ENCODE data around the gene PON2.
"Not testable (repeated sequence)": the region's sequence is repeated elsewhere in the genome, so short reads cannot be mapped to it uniquely, and the experiment has no call there.

The PON2 gene

GRCh38 chr7:95434557-95435421 lies at the start of gene PON2:
Gene PON2 (minus strand): TSS chr7:95435028. CDS start chr7:95434951, 77 bp downstream.
- peak; percentile 53 to 77 for DNase-seq

GRCh38 chr7:95482424-95482823 lies 47.6 kb upstream of the PON2 start:
- no peak for DNase-seq

GRCh38 chr7:95481271-95482165 lies 46.7 kb upstream of the PON2 start:
- DNase-seq: no peak

- DNase-seq: no peak
Measured at GRCh38 chr7:95479992-95480624, 45.3 kb upstream of the PON2 start.

- peak; percentile 45 to 58 for DNase-seq
Measured at GRCh38 chr7:95478272-95479037, 43.6 kb upstream of the PON2 start.

GRCh38 chr7:95476904-95477594 lies 42.2 kb upstream of the PON2 start:
- DNase-seq: peak; percentile 59 to 78

- peak in 1 of 2 experiments; percentile 40 for DNase-seq
Measured at GRCh38 chr7:95476072-95476847, 41.4 kb upstream of the PON2 start.

- DNase-seq: peak; percentile 86 to 91
Measured at GRCh38 chr7:95473276-95473985, 38.6 kb upstream of the PON2 start.

- DNase-seq: no peak
Measured at GRCh38 chr7:95472581-95473161, 37.8 kb upstream of the PON2 start.

GRCh38 chr7:95471071-95471470 lies 36.2 kb upstream of the PON2 start:
- no peak for DNase-seq

GRCh38 chr7:95470452-95470851 lies 35.6 kb upstream of the PON2 start:
- peak; percentile 75 to 77 for DNase-seq

- peak; percentile 92 to 94 for DNase-seq
Measured at GRCh38 chr7:95469848-95470247, 35.0 kb upstream of the PON2 start.

- no peak for DNase-seq
Measured at GRCh38 chr7:95469187-95469586, 34.4 kb upstream of the PON2 start.

- no peak for DNase-seq
Measured at GRCh38 chr7:95467912-95468607, 33.2 kb upstream of the PON2 start.

GRCh38 chr7:95460653-95461052 lies 25.8 kb upstream of the PON2 start:
- DNase-seq: not testable (repeated sequence)

- DNase-seq: no peak
Measured at GRCh38 chr7:95457947-95458346, 23.1 kb upstream of the PON2 start.

- DNase-seq: no peak
Measured at GRCh38 chr7:95454438-95455045, 19.7 kb upstream of the PON2 start.

- DNase-seq: no peak
Measured at GRCh38 chr7:95446618-95447017, 11.8 kb upstream of the PON2 start.

GRCh38 chr7:95444796-95445195 lies 10.0 kb upstream of the PON2 start:
- no peak for DNase-seq

Measured in SHP77 (cell line).